NCI-H82 (cell line): Measurements from ENCODE around the gene PIK3CA.
"Not testable (repeated sequence)": the region's sequence is repeated elsewhere in the genome, so short reads cannot be mapped to it uniquely, and the experiment has no call there.

Experiments used
- DNase-seq: peaks from one replicate; lab custom pipeline; 2025; lab: John Stamatoyannopoulos, UW

PIK3CA gene

DNA sequence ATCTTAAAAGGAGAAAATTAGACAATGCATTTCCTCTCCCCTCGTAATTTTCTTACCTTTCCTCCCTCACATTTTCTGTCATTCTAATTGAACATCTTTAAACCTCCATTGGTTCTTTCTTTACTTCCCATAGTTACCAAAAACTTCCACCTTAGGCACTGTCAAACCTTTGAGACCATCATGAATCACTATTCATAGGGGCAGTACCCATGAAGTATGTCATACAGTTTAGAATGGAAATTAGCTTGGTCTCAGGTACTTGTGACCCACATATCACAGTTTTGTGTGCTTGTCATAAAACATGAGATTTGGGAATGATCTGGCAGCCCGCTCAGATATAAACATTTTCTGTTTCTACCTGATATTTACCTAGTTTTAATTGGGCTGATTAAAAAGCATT lies 52.6 kb downstream of the PIK3CA start:
- DNase-seq, result no peak

DNA sequence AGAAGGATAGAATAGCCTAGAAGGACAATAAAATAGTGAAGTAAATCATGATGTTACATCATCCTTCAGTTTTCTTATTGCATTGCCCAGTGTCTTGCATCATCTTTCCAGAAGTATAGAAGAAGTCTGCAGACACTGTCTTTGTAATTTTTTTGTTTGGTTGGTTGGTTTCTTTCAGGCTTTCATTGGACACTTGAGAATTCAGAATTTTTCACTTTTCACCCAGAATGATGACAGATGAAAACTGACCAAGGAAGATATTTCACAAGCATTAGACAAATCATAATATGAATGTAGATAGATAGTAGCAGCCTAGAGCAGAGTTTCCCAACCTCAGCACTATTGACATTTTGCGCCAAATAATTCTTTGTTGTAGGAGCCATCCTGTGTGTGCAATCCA lies 67.4 kb downstream of the PIK3CA start:
- not testable (repeated sequence) for DNase-seq

DNA sequence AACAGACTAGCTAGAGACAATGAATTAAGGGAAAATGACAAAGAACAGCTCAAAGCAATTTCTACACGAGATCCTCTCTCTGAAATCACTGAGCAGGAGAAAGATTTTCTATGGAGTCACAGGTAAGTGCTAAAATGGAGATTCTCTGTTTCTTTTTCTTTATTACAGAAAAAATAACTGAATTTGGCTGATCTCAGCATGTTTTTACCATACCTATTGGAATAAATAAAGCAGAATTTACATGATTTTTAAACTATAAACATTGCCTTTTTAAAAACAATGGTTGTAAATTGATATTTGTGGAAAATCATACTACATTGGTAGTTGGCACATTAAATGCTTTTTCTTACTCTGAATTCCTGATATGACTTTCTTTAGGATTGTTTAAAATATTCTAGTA lies 70.1 kb downstream of the PIK3CA start:
- DNase-seq, result not testable (repeated sequence)

DNA sequence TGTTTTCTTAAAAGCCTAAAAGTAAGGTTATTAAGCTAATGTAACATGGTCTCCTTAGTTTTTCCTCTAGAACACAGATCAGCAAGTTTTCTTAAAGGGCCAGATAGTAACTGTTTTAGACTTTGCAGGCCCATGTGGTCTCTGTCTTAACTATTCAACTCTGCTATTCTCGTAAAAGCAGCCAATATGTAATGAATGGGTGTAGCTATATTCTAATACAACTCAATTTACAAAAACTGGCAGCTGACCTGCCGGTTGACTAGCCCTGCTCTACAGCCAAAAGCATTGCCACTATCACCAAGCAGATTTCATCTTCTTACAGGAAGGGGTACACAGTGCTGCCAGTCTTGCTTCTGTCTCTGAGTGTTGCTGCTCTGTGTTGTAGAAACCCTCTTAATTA lies 75.4 kb downstream of the PIK3CA start:
- no peak for DNase-seq

DNA sequence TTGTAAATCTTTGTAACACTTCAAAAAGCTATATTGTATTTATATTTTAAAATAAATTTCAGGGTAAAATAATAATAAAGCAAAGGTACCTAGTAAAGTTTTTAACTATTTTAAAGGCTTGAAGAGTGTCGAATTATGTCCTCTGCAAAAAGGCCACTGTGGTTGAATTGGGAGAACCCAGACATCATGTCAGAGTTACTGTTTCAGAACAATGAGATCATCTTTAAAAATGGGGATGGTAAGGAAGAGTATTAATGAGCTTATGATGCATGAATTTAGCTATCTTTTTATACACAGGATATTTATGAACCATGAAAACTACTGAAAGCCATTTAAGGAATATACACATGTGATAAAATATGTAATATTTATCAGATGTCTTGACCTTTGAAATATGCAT lies 76.4 kb downstream of the PIK3CA start:
- DNase-seq, result no peak

DNA sequence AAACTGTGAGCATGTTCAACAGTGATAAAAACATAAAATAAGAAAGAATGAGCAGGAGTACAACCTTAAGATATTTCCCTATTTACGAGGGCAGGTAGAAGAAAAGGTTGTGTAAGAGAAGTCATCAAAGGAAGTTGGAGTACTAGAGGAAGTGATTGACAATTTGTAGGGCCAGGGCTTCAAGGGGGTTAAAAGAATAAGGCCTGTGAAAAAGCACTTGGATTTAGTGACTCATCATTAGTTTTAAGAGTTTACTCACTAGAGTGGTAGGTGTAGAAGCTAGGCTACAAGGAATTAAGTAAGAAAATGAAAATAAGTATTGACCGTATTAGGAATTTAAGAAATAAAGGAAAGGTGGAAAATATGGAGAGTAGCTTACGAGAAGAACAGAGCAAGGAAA lies 79.2 kb downstream of the PIK3CA start:
- no peak for DNase-seq

DNA sequence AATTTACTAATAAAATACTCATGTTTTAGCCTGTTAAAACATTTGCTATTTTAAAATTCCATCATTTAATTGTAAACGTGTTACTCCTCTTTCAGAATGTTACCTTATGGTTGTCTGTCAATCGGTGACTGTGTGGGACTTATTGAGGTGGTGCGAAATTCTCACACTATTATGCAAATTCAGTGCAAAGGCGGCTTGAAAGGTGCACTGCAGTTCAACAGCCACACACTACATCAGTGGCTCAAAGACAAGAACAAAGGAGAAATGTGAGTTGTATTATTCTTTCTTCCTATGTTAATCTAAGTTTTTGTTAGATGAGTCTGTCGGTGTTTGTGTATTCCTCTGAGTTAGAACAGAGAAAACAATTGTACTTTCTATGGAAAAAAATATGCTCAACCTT lies 81.0 kb downstream of the PIK3CA start:
- no peak for DNase-seq

DNA sequence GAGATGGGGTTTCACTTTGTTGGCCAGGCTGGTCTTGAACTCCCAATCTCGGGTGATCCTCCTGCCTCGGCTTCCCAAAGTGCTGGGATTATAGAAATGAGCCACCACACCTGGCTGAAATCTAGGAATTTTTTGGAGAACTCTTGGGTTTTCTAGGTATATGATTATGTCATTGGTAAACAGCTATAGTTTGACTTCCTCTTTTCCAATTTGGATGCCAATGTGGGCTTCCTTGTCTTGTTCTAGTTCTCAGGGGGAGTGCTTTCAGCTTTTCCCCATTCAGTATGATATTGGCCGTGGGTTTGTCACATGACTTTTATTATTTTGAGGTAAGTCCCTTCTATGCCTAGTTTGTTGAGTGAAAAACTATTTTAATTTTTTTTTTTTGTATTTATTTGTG lies 84.9 kb downstream of the PIK3CA start:
- DNase-seq, result no peak

DNA sequence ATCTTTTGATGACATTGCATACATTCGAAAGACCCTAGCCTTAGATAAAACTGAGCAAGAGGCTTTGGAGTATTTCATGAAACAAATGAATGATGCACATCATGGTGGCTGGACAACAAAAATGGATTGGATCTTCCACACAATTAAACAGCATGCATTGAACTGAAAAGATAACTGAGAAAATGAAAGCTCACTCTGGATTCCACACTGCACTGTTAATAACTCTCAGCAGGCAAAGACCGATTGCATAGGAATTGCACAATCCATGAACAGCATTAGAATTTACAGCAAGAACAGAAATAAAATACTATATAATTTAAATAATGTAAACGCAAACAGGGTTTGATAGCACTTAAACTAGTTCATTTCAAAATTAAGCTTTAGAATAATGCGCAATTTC lies 86.0 kb downstream of the PIK3CA start:
- DNase-seq, result no peak

DNA sequence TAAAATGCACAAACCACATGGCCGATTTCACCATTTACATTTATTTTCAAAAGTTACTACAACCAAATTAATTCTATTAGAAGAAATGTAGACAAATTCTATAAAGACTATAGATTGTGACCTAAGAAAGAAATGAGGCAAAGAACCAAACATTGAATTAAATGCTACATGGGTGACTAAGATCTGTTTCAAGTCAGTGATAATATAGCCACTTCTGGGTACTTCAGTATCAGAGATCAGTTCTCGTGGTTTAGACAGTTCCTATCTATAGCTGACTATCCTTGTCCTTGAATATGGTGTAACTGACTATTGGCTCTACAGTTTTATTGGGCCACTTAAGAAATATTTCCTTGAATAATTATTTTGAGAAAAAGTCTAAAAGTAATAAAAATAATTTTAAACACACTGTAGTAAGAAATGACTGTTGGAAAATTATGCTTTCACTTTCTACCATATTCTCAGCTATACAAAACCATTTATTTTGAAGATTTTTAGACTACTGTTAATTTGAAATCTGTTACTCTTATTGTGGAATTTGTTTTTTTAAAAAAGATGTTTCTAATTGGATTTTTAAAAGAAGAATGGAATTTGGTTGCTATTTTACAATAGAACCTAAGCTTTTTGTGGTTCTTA lies 88.6 kb downstream of the PIK3CA start:
- no peak for DNase-seq

DNA sequence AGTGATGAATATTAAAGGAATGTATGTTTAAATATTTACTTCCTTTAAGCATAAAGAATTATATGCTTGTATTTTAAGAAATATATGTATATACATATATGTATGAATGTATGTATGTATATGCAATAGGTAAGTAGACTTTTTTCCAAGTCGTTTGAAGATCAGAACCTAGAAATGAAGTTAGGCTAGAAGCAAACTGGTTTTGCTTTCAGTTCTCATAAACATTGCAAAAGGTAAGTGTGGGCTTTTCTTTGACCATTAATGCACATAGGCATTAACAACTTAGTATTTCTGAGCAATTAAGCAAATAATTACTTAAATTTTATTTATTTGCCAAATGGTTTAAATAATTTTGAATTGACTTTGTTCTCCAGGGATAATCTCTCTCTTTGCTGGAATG lies 92.1 kb downstream of the PIK3CA start:
- not testable (repeated sequence) for DNase-seq

DNA sequence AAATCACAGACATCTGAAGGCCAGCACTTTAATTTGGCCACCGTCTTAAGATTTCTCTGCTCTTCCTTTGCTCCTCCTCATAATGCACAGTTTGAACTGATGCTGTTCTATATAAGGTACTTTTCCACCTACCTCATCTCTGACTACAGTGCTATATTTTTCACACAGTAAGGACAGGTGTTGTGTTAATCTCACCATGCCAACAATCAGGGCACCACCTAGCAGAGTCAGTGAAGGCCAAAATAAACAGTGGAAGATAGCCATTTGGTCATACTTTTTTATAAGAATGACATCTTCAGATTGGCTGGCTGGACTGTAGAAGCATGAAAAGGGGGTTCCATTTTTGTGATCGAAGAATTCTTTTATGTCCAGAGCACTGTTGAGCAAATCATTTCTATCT lies 94.7 kb downstream of the PIK3CA start:
- not testable (repeated sequence) for DNase-seq

DNA sequence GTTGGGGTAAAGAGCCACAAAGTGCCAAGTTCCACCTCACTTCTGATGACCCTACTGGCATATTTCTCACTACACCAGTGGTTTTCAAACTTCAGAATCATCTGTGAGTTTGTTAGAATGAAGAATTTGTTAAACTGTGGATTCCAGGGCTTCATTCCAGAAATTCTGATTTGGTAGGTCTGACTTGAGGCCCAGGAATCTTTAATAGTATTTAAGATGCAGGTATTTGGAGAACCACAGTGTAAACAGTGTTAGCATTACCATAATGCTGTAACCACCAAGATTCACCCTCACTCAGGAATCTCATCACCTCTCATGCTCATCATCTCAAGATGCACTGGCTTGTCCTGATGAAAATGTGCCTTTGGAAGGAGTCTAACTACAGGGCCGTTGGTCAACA lies 96.7 kb downstream of the PIK3CA start:
- DNase-seq, result no peak

DNA sequence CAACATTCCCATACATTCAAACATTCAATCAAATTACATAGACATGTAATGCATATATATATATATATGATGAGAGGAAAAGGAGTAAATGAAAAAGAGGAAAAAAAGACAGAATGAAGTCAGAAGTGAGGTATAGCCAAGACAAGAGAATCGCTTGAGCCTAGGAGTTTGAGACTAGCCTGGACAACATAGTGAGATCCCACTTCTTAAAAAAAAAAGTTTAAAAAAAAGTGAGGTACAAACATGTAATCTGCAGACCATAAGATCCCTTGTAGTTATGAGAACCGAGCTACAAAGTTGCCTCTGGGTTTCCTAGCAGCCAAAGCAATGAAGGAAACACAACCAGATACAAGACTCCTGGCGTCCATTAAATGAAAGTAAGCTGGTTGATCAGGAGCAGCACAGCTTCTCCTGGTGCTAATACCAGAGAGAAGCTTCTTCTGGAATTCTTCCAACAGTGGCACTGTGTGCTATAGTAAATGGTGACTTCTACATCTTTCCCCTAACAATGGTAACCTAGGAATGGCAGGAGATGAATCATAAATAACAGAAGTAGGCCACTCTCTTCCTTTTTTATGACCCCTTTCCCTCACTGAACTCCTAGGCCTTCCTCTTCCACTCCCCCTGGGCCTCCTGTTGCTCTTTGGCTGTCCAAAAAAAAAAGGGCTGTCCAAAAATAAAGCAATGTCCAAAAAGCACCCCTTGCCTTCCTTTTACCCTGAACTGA lies 99.3 kb downstream of the PIK3CA start:
- no peak for DNase-seq

DNA sequence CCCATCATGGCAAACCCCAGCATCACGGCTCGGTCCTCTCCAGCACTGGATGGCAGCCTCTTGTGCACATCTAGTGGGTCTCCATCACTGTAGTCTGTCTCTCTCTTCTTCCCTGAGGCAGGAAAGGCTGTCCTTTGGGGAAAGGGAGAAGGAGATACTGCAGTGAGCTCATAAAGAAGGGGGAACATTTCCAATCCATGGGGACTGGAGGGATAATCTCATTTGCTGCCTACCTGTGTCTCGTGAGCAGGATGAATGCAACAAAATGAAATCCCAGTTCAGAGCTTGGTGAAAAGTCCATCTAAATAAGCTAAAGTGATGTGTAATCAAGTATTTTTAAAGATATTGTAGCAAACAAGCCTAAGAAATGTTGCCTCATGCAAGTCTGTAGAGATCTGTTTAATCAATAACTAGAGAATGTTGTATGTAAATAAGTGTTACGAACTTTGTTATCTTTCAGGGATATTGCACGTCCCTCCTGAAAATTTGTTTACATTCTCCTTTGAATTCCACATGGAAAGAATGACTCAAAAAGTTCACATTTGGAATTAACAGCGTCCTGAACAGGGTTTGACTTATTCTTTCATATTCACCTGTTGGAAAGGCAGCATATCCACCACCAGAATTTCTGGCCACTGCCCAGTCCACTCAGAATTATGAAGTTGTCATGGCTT lies 102.8 kb downstream of the PIK3CA start, which contains the start of gene KCNMB3:
Gene KCNMB3 (minus strand): TSS at position 312 of the 674 bp plus-strand sequence. CDS start 124 bp downstream, at position 188.
- no peak for DNase-seq

DNA sequence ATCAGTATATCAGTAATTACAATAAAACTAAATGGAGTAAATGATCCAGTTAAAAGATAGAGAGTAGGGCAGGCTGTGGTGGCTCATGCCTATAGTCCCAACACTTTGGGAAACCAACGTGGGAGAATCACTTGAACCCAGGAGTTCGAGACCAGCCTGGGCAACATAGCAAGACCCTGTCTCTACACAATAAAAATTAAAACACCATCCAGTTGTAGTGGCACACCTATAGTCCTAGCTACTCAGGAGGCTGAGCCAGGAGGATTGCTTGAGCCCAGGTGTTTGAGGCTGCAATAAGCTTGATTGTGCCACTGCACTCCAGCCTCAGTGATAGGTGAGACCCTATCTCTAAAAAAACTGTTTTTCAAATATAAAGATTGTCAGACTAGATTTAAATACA lies 108.7 kb downstream of the PIK3CA start:
- DNase-seq, result no peak

DNA sequence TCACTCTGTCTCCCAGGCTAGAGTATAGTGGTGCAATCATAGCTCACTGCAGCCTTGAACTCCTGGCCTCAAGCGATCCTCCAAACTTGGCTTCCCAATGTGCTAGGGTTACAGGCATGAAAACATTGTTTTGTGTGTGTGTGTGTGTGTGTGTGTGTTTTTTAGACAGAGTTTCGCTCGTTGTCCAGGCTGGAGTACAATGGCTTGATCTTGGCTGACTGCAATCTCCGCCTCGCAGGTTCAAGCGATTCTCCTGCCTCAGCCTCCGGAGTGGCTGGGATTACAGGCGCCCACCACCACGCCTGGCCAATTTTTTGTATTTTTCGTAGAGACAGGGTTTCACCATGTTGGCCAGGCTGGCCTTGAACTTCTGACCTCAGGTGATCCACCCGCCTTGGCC lies 109.6 kb downstream of the PIK3CA start:
- not testable (repeated sequence) for DNase-seq

DNA sequence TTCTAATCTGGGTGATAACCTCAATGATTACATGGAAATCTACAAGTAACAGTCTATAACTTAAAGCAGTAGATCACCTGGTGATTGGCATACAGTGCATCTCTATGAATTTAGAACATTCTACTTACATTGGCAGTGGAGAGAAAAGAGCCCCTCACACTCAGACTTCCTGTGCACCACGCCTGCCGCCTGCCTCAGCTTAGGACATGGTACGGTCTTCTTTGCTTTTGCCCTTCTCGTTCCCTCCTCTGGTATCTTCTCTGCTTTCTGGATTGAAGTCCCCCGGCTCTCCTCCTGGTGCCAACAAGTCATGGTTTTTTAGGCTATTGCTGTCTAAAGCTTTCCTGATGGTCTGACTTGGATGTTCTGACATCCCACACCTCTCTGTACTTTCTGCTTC lies 110.7 kb downstream of the PIK3CA start:
- DNase-seq, result no peak

DNA sequence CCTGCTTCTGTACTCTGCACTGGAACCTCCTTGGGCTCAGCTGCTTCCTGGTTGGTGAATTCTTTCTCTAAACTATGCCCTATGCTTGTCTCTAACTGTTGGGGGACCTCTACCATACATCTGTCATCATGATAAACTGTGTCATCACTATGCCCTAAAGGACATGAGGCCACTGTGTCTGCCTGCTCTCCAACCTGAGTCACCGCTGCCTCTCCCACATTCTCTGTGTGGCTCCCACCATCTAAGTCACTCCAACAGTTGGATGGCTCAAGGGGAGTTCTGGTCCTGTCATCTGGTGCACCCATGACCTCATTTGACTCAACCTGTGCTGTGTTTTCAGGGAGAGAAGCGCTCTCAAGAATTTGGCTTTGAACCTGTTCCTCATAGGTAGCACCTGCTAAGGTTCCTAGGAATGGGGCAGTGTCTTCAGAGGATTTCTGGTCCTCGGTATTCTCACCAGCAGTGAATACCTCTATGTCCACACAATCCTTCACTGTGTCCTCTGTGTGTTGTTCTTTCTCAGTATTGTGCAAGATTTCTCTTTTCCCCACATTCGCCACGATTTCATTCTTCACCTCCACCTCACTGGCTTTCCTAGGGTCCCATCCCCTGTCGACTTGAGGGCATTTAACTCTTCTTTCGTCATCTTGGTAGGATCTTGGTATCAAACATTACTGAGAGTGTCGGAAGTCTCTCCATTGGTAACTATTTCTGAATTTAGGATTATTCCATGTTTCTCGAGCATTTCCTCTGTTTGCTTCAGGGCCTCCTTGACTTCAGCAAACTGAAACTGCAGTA lies 112.0 kb downstream of the PIK3CA start:
- DNase-seq, result not testable (repeated sequence)

DNA sequence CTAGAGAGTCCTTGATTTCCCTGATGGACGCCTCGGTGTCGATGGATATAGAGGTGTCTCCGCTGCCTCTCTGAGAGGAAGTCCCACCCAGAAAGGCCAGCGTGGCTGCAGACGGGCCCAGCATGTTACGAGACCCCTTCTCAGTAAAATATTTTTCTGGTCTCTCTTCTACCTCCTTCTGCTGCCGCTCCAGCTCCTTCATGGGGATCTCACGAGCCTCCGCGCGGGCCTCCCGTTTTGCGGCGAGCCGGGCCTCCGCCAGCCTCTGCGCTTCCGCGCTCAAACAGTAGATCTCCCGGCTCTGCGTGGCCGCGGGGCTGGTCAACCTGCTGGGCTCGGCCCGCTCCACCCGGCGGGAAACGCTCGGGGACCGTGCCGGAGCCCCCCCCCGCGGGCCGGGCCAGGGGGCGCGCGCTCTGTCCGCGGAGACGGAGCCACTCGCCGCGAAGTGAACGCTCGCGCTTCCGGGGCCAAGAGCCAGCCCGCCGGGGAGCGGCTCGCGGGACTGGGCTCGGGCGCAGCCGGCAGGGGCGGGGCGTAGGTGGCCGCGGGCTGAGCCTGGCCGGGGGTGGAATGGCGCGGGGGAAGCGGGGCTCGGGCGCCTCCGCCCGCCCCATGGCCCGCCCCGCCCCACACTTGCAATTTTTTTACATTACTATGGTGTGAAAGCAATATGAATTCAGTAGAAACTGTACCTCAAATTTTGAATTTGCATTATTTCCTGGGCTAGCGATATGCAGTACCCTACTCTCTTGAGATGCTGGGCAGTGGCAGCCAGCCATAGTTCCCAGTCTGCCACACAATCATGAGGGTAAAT lies 113.0 kb downstream of the PIK3CA start:
- DNase-seq, result peak; percentile 76

DNA sequence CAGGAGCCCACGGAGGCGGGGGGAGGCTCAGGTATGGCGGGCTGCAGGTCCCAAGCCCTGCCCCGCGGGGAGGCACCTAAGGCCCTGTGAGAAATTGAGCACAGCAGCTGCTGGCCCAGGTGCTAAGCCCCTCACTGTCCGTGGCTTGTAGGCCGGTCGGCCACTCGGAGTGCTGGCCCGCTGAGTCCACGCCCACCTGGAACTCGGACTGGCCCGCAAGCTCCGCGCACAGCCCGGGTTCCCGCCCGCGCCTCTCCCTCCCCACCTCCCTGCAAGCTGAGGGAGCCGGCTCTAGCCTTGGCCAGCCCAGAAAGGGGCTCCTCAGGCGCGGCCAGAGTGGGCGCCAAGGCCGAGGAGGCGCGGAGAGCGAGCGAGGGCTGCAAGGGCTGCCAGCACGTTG lies 115.0 kb downstream of the PIK3CA start:
- no peak for DNase-seq

DNA sequence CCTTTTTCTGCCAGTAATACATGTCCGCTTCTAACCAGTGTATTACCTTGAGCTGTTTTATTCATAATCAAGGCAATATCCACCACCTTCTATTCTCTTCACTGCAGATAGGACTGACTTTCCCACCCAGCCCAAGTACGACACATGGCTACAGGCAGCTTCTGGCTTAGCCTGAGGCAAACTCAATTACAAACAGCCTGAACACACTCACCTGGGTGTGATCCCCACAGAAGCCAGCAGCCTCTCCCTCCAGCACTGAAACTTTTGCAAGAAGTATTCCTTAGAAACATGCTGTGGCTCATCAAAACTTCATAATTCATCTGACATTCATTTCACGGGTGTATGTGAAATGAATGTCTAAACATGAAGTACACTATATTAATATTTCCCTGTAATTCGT lies 116.3 kb downstream of the PIK3CA start:
- peak; percentile 35 for DNase-seq
